HG03521 (cell line): ENCODE data around the gene LENG9.

Experiments used
- ATAC-seq: cut with Tn5 transposase; IDR thresholded peaks from one replicate; pipeline ENCODE4 v1.9.1; 2021; ENCODE audit warnings: mild to moderate bottlenecking, moderate library complexity; ENCODE audit not compliant: unreplicated experiment

Gene LENG9

DNA sequence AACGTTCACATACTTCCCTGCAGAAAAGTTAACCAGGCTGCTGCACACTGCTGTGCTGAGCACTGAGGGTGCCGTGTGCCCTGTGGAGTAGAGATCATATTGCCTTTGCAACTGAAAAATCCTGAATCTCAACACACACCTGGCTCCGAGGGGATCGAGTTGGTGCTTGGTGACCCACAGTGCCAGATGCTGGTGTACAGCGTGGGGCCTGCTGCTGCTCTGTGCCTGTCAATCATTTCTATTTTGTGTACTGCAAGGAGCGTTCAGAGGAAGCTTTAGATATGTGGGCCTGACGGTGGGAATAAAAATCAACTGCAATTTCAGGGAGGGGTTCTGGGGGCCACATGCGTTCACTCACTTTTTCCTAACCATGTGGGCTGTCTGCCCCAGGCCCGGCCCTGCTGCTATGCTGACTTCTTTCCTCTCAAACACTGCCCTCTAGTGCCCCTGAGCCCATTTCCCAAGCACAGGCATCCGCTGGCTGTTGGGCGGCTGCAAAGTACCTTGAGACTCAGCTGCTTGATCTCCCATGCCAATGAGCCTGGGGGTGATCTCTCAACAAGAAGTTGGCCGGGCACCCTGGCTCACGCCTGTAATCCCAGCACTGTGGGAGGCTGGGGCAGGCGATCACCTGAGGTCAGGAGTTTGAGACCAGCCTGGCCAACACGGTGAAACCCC, 24.3 kb downstream of the LENG9 start:
- ATAC-seq, result no peak

- ATAC-seq, result no peak
Observed at GRCh38 chr19:54436628-54437252, 26.8 kb downstream of the LENG9 start.

DNA sequence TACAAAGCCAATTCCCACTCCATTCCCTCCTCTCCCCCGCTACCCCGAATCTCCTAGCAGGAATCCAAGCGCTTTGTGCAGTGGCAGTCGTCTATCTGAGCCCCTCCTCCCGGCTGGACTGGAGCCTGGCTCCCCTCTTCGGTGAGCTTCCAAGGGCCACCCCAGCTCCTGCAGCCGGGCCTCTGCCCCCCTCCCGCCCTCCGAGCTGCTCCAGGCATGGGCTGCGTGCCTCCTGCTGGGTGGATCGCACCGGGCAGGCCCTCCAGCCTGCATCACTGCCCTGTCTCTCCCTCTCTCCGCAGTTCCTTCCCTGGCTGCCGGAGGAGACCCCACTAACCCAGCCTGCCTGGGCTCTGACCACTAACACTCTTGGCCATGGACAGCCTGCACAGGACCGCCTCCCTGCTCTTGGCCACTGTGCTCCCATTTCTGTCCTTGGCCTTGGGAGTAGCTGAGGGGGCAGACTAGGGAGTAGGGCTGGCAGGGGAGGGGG, 27.5 kb downstream of the LENG9 start:
- ATAC-seq, result no peak

DNA sequence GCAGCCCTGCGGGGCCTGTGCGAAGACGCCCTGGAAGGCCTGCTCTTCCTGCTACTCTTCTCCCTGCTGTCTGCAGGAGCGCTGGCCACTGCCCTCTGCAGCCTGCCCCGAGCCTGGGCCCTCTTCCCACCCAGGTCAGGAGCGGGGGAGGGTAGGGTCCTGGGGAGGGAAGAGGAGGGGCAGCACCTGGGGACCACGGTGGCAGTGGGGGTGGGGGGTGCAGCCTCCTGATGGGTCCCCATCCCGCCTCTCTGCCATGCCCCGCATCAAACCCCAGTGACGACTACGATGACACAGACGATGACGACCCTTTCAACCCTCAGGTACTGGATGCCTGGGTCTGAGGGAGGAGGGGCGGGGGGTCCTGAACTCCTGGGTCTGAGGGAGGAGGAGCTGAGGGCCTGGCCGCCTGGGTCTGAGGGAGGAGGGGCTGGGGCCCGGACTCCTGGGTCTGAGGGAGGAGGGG, 28.0 kb downstream of the LENG9 start:
- no peak for ATAC-seq

DNA sequence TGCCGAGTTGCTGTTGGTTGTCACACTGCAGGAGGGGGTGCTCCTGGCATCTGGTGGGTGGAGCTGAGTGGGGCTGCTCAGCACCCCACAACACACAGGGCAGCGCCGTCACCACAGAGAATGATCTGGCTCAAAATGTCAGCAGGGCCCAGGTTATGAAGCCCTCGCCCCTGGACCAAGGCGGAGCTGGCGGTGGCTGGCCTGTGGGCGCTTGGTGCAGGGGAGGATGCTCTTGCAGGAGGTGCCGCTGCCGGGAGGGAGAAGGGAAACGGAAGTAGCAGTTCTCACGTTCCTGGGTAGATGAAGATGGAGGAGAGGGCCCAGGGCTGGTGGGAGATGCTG, 28.7 kb downstream of the LENG9 start:
- no peak for ATAC-seq

GRCh38 chr19:54434112-54434872, 29.3 kb downstream of the LENG9 start:
- ATAC-seq, result no peak

DNA sequence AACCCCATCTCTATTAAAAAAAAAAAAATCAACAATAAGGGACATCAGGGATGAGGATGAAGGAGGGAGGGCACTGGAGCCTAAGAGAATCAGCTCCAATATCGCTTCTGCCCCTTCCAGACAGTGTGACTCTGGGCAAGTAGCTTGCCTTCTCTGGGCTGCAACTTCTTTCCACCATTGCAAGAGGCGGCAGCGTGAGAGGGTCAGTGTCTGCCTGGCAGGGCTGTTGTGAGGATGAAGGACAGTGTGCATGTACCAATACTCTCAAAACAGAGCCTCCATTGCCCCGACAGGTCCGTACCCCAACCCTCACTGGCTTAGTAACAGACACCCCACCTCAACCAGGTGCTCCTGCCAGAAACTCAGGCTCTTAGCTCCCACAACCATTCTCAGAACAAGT, 29.9 kb downstream of the LENG9 start:
- no peak for ATAC-seq

- ATAC-seq, result no peak
Observed at GRCh38 chr19:54432144-54432738, 31.3 kb downstream of the LENG9 start.

GRCh38 chr19:54431255-54431838, 32.2 kb downstream of the LENG9 start:
- ATAC-seq, result no peak

- no peak for ATAC-seq
Observed at GRCh38 chr19:54430306-54431254, 33.0 kb downstream of the LENG9 start.

DNA sequence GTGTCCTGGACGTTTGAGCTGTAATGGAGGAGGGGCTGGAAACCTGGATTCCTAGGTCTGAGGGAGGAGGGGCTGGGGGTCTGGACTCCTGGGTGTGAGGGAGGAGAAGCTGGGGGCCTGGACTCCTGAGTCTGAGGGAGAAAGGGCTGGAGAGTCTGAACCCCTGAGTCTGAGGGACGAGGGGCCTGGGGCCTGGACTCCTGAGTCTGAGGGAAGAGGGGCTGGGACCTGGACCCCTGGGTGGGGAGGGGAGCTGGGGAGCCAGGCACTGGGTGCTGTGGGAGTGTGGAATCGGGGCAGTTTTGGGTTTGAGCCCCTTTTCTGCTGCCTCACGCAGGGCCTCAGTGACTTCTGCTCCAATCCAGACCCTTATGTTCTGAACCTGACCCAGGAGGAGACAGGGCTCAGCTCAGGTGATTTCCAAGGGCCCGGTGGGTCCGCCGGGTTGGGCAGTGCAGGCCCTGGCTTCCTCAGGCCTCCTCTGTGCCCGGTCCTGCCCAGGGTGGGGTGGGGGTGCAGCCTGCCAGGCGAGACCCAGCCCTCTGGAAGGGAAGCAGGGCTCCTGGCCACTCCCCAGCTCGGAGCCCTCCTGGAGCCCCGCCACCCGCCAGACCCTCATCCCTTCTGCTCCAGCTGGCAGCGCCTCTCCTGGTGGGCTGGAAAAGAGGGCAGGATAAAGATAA, 33.9 kb downstream of the LENG9 start:
- ATAC-seq, result no peak

DNA sequence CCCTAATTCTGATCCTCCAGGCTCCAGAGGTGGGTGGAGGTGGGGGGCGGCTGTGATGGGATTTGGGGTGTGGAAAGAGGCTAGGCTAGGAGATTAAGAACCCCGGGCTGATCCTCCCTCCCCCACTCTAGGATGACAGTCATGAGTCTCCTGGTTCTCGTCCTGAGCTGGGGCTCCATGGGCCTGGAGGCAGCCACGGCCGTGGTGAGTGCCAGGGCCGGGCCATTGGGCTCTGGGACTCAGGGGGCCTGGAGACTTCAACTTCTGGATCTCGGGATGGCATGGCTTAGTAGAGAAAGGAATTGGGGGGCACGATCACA, 34.4 kb downstream of the LENG9 start:
- no peak for ATAC-seq

DNA sequence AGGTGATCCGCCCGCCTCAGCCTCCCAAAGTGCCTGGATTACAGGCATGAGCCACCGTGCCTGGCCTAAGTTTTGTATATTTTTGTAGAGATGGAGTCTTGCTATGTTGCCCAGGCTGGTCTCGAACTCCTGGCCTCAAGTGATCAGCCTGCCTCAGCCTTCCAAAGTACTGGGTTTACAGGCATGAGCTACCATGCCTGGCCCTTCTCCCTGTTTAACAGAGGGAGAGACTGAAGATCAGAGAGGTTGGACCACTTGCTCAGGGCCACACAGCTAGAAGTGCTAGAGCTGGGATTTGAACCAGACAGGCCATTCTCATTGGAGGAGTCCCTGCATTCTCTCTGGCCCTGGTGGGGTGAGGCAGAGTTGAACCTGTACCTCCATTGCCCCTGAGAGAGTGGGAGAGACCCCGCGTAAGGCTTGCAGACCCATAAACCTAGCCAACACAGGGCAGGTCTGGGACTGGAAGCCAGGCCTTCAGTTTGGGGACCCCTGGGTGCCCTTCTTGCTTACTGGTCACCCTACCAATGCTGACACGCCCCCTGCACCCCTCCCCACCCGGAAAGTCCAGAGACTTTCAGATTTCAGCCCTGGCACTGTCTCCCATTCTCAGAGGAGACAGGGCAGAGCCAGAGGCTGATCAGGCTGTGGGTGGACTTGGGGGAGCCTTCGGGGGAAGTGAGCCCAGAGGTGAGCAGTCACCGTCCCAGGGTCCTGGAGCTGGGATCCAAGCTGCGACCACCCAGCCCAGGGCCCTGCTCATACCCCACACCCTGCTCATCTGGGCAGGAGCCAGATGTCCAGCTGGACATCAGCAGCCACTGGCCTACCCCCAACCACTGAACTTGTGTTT, 35.0 kb downstream of the LENG9 start:
- ATAC-seq, result no peak

GRCh38 chr19:54427586-54427985, 36.0 kb downstream of the LENG9 start:
- no peak for ATAC-seq

DNA sequence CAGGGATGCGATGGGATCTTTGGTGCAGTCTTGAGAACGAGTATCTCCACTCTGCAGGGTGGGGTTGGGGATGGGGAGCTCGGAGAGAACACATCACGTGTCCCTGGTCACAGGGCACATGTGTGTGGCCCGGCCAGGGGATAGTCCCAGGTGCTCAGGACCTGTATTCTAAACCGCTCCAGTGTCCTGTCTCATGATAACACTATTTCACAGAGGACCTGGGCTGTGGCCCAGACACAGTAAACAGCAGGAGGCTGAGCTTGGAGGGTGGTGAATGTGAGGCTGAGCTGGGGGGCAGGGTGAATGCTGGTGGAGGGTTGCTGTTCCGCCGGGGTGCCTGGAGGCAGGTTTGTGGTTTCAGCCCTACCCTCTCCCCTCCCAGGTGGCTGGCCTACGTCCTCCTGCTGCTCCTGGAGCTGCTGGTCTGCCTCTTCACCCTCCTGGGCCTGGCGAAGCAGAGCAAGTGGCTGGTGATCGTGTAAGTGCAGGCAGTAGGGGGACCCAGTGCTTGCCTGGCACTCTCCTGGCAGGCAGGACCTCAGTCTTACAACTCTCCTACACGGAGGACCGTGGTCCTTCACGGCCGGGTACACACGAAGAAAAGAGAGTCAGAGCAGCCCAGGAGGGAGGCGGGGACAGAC, 37.2 kb downstream of the LENG9 start:
- no peak for ATAC-seq

DNA sequence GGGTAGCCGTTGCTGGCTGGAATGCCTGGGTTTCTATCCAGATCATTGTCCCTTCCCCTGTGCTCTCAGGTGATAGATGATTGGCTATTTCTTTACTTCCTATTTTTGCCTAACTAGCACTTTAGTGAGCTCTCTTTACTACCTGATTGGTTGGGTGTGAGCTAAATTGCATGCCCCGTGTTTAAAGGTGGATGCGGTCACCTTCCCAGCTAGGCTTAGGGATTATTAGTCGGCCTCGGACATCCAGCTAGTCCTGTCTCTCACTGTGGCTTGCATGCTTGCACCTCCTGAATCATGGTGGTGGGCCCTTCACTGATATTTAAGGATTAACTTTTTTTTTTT, 38.2 kb downstream of the LENG9 start:
- no peak for ATAC-seq

- ATAC-seq, result no peak
Observed at GRCh38 chr19:54424660-54425381, 38.8 kb downstream of the LENG9 start.

DNA sequence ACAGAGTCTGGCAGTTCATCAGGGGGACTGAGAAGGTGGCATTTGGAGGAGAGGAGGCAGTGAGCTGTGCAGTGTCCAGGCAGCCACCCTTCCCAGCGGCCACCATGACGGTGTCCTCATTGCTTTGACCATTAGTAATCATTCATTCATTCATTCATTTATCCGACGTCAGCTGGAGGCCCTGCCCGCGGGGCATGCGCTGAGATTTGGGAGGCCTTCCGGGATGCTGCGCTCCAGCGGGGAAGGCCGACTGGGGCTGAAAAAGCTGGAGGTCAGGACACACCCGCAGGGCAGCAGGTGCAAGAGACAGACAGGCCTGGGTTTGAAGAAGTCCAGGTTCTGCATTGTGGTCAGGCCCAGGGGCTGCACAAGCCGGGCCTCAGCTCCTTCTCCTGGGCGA, 39.4 kb downstream of the LENG9 start:
- ATAC-seq, result no peak
